GM12878 (cell line): Measurements from ENCODE around the gene GYPC. TPM values are rescaled to one million over a fixed set of nuclear protein-coding genes. Genes with fewer than 3 reads are reported as not detected.
"Not testable (repeated sequence)": the region's sequence is repeated elsewhere in the genome, so short reads cannot be mapped to it uniquely, and the experiment has no call there.

Experiments used
- ATAC-seq: fragments of 200-7000 bp; cut with Tn5 transposase; 3 replicates; pipeline ENCODE4 v1.9.1; 2020; ENCODE audit warnings: mild to moderate bottlenecking, moderate library complexity
- BruUV-seq: library from RNA; stranded (reverse); fragments of 400-500 nt; replicated peaks from 2 replicates; lab custom pipeline; 2021; lab: Mats Ljungman, UMichigan
- CTCF ChIA-PET: fragments of 300-600 bp; sonication (Branson Sonifier 250); formaldehyde crosslinking; extraction: SDS; loops from one replicate; lab custom pipeline; 2021; ENCODE audit warnings: inconsistent platforms; lab: Yijun Ruan, JAX
- POLR2A ChIA-PET: fragments of 350-600 bp; formaldehyde crosslinking; extraction: SDS; loops from one replicate; lab custom pipeline; 2021; ENCODE audit warnings: inconsistent platforms; lab: Charles Lee
- RAD21 ChIA-PET: fragments of 300-600 bp; sonication (Branson Sonifier 250); formaldehyde crosslinking; loops from one replicate; lab custom pipeline; 2023; ENCODE audit warnings: antibody characterized with exemption; ENCODE audit not compliant: unreplicated experiment; lab: Charles Lee
- SMC1A ChIA-PET: fragments of 300-600 bp; sonication (Branson Sonifier 250); formaldehyde crosslinking; loops from one replicate; lab custom pipeline; 2023; ENCODE audit not compliant: unreplicated experiment, uncharacterized antibody; lab: Charles Lee
- DNase-seq: peaks from one replicate; pipeline ENCODE4 v3.0.0-alpha.2; 2011; ENCODE audit warnings: low read depth, low spot score
- FAIRE-seq: peaks from 3 replicates; lab custom pipeline; 2011; peaks lifted over from hg19 to GRCh38; lab: Jason Lieb, UNC
- H2AFZ ChIP-seq: 2 replicates; pipeline ENCODE4 v1.6.0; 2011; ENCODE audit warnings: low read depth, low read length, control low read depth; ENCODE audit not compliant: control insufficient read depth
- H3K27ac ChIP-seq: 2 replicates; pipeline ENCODE4 v1.5.1; 2011; ENCODE audit warnings: control low read depth; ENCODE audit not compliant: control insufficient read depth, insufficient read depth
- H3K27me3 ChIP-seq, 2 experiments: replicated peaks in 1 of 2; 2 replicates each; pipeline versions ENCODE4 v1.6.0 to v1.6.1; 2011; ENCODE audit warnings: low read length in 1 of 2; ENCODE audit not compliant: control insufficient read depth in 2 of 2, insufficient read depth in 2 of 2
- H3K36me3 ChIP-seq, 2 experiments: 2 replicates each; pipeline ENCODE4 v1.5.1; 2011; ENCODE audit warnings: low read length in 1 of 2; ENCODE audit not compliant: control insufficient read depth in 2 of 2, insufficient read depth in 2 of 2
- H3K4me1 ChIP-seq: 2 replicates; pipeline ENCODE4 v1.6.1; 2011; ENCODE audit warnings: mild to moderate bottlenecking, low read length, moderate library complexity, mixed read lengths; ENCODE audit not compliant: control insufficient read depth, insufficient read depth
- H3K4me2 ChIP-seq: 2 replicates; pipeline ENCODE4 v1.6.0; 2011; ENCODE audit warnings: control low read depth; ENCODE audit not compliant: control insufficient read depth, insufficient read depth
- H3K4me3 ChIP-seq: fragments of 200-600 bp; sonication (generic); 2 replicates; pipeline ENCODE4 v1.5.1; 2016
- H3K79me2 ChIP-seq: 2 replicates; pipeline ENCODE4 v1.6.0; 2011; ENCODE audit warnings: low read length; ENCODE audit not compliant: control insufficient read depth, insufficient read depth
- H3K9ac ChIP-seq: 2 replicates; pipeline ENCODE4 v1.8.0; 2011; ENCODE audit warnings: low read length, control low read depth, mixed read lengths; ENCODE audit not compliant: control insufficient read depth, insufficient read depth
- H3K9me3 ChIP-seq: replicated peaks from 3 replicates; pipeline ENCODE4 v1.5.1; 2011; ENCODE audit warnings: mild to moderate bottlenecking, low read length; ENCODE audit not compliant: control insufficient read depth, insufficient read depth
- H4K20me1 ChIP-seq: 2 replicates; pipeline ENCODE4 v1.6.0; 2011; ENCODE audit not compliant: control insufficient read depth, insufficient read depth
- CBX3 ChIP-seq: fragments of 200-600 bp; sonication (generic); IDR thresholded peaks from 2 replicates; pipeline ENCODE4 v1.6.1; 2016; ENCODE audit warnings: low read depth, borderline replicate concordance
- GABPA ChIP-seq: IDR thresholded peaks from 2 replicates; pipeline ENCODE4 v1.6.1; 2014; ENCODE audit warnings: antibody characterized with exemption, low read depth, mild to moderate bottlenecking, inconsistent platforms
- MTA2 ChIP-seq: fragments of 450-650 bp; IDR thresholded peaks from 2 replicates; pipeline ENCODE4 v1.6.1; 2016; ENCODE audit warnings: low read depth, mild to moderate bottlenecking, moderate library complexity
- POLR2AphosphoS2 ChIP-seq: IDR thresholded peaks from 2 replicates; pipeline ENCODE4 v1.6.1; 2011; ENCODE audit warnings: low read depth, mild to moderate bottlenecking, low read length, improper control_type of control experiment, moderate library complexity
- RAD51 ChIP-seq: fragments of 450-650 bp; IDR thresholded peaks from 2 replicates; pipeline ENCODE4 v1.6.1; 2016; ENCODE audit warnings: moderate library complexity, mild to moderate bottlenecking, inconsistent platforms
- RELA ChIP-seq: fragments of 450-650 bp; IDR thresholded peaks from 2 replicates; pipeline ENCODE4 v1.8.0; 2014; ENCODE audit warnings: borderline replicate concordance; ENCODE audit not compliant: partially characterized antibody
- RFX5 ChIP-seq: IDR thresholded peaks from 2 replicates; pipeline ENCODE4 v1.6.1; 2011; ENCODE audit warnings: low read depth, low read length, improper control_type of control experiment
- SMC3 ChIP-seq: IDR thresholded peaks from 2 replicates; pipeline ENCODE4 v1.6.1; 2011; ENCODE audit warnings: low read length, improper control_type of control experiment, borderline replicate concordance
- STAT1 ChIP-seq: fragments of 450-650 bp; conservative IDR thresholded peaks from 2 replicates; pipeline ENCODE4 v1.6.1; 2014; ENCODE audit warnings: antibody characterized with exemption, mild to moderate bottlenecking
- ZNF274 ChIP-seq: IDR thresholded peaks from one replicate; pipeline ENCODE4 v1.8.0; 2011; ENCODE audit not compliant: insufficient read length, insufficient read depth
- ZSCAN29 ChIP-seq: fragments of 450-650 bp; IDR thresholded peaks from 2 replicates; pipeline ENCODE4 v1.6.1; 2017; ENCODE audit warnings: mild to moderate bottlenecking, moderate library complexity
- WGBS: methylation state at CpG from one replicate; pipeline ENCODE4 v1.1.6; 2016; ENCODE audit warnings: low lambda C conversion rate; ENCODE audit not compliant: insufficient replicate concordance, insufficient coverage; ENCODE audit errors: missing lambda C conversion rate; 5-methylcytosine and 5-hydroxymethylcytosine counted together
- in situ Hi-C: fragments of 300-500 bp; cut with MboI; formaldehyde crosslinking; loops from 9 replicates; pipeline ENCODE4 v1.14.3; 2018; ENCODE audit warnings: mixed read lengths
- intact Hi-C: fragments of 100-400 bp; cut with micrococcal nuclease; formaldehyde crosslinking; loops from one replicate; pipeline ENCODE4 v1.14.2; 2022; ENCODE audit not compliant: unreplicated experiment
- polyA plus RNA-seq, 11 experiments: library from polyadenylated mRNA; depleted of rRNA in 4 of 11; unstranded in 6 of 11; stranded (reverse) in 5 of 11; fragments of >200 nt; fragmentation: Nextera tagmentation in 4 of 11; fragmentation: Illumina TruSeq in 1 of 11; extraction: Ambion mirVana in 4 of 11; extraction: Trizol in 1 of 11; gene quantifications; 1 replicate in 1 of 11; 2 replicates in 10 of 11; pipeline versions ENCODE4 v1.2.1 to v1.2.3, GENCODE V29; 2011 to 2016; ENCODE audit warnings: inconsistent platforms in 2 of 11, missing spikeins in 2 of 11, low read depth in 1 of 11
- total RNA-seq, 4 experiments: library from RNA; depleted of rRNA in 3 of 4; stranded (reverse); fragments of >200 nt in 3 of 4; fragmentation: Illumina TruSeq in 1 of 4; extraction: Trizol in 1 of 4; gene quantifications; 2 replicates each; pipeline versions ENCODE4 v1.2.1 to v1.2.3, GENCODE V29; 2013 to 2021
- TF ChIP-seq, protein P1 (sequence below): IDR thresholded peaks from 2 replicates; pipeline ENCODE4 v1.6.1; 2012; ENCODE audit warnings: low read length, inconsistent platforms
- TF ChIP-seq, protein P2 (sequence below): IDR thresholded peaks from 2 replicates; pipeline ENCODE4 v1.6.1; 2012; ENCODE audit warnings: low read depth, low read length, improper control_type of control experiment
- TF ChIP-seq, protein P3 (sequence below): IDR thresholded peaks from 2 replicates; pipeline ENCODE4 v1.6.1; 2011; ENCODE audit warnings: mild to moderate bottlenecking, low read depth, low read length, moderate library complexity; ENCODE audit not compliant: insufficient replicate concordance

GYPC gene
- total and polyA plus RNA-seq, 10 of the 15 experiments (the other 5 are each of a cell fraction or from before 2014, with no cell fraction given), result 26.2 to 150 (median 81.4) TPM

DNA sequence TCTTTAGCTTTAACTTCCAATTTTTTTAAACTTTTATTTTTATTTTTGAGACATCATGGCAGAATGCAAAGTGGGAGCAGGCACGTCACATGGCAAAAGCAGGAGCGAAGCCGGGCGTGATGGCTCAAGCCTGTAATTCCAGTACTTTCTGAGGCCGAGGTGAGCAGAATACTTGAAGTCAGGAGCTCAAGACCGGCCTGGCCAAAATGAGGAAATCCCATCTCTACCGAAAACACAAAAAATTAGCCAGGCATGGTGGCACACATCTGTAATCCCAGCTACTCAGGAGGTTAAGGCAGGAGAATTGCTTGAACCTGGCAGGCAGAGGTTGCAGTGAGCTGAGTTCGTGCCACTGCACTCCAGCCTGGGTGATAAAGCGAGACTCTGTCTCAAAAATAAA lies 14.7 kb upstream of the GYPC start:
- H2AFZ ChIP-seq, H3K4me3 ChIP-seq, H3K27ac ChIP-seq, H3K79me2 ChIP-seq, in situ Hi-C loops, BruUV-seq, H3K9ac ChIP-seq, intact Hi-C loops, H4K20me1 ChIP-seq, DNase-seq, H3K4me2 ChIP-seq, H3K9me3 ChIP-seq, H3K27me3 ChIP-seq, H3K36me3 ChIP-seq, FAIRE-seq, ATAC-seq, POLR2A ChIA-PET: not testable (repeated sequence)
- RAD21 ChIA-PET, result interaction anchor here (1.1 to 1.4 kb wide), 2 partner anchors 10 to 113 kb away, joined by 3 to 5 read pairs; no protein-coding TSS in a partner anchor
- CTCF ChIA-PET, result interaction anchor here (0.6 to 1.7 kb wide), 7 partner anchors 10 to 282 kb away, joined by 3 to 14 read pairs (median 3); no protein-coding TSS in a partner anchor
- 77% methylated on average over 9 of the region's 9 CpGs for WGBS
- peaks cover 11% of the 10 kb centered on the region for H3K4me1 ChIP-seq
- SMC1A ChIA-PET, result interaction anchor here (1.2 to 2.0 kb wide), 3 partner anchors 25 to 123 kb away, joined by 3 to 5 read pairs (median 4); no protein-coding TSS in a partner anchor

DNA sequence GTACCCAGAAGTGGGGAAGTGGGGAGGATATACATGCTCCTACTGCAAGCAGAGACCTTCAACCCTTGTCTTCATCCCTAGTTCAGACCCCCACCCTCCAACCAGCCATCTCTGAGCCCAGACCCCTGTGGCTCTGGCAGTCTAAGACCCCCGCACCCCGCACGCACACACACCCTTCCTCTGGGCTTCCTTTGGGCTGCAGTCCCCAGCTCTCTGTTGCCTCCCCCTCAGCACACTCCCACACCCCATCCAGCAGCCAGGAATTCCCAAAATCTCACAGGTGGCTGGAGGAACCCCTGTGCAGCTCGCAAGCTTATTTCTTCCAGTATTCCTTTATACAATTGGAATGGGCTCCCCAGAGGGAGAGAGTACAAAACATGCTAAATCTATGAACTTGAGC lies 13.9 kb upstream of the GYPC start:
- no TSS peak for BruUV-seq
- no peak for DNase-seq
- Histone ChIP-seq H3K4me3 (no peak overlapping the region), H3K4me2 (no peak overlapping the region), H4K20me1 (no peaks in the 10 kb centered on the region), H3K27me3 (no peaks in the 10 kb centered on the region), H3K9ac (no peak overlapping the region), H3K79me2 (no peaks in the 10 kb centered on the region), H3K4me1 (peaks cover 11% of the 10 kb centered on the region), H3K27ac (no peak overlapping the region), H2AFZ (no peak overlapping the region), H3K9me3 (peaks cover 4% of the 10 kb centered on the region; the same call in 2 of the 3 replicates), H3K36me3 (no peaks in the 10 kb centered on the region)
- intact Hi-C loops, result no loop called here
- ChIA-PET POLR2A (no interaction called here), CTCF (interaction anchor here (1.5 to 1.7 kb wide), 2 partner anchors 16 to 114 kb away, joined by 3 to 14 read pairs; no protein-coding TSS in a partner anchor), SMC1A (interaction anchor here (1.3 to 2.0 kb wide), 2 partner anchors 26 to 114 kb away, joined by 4 to 5 read pairs; no protein-coding TSS in a partner anchor), RAD21 (interaction anchor here (1.1 to 1.4 kb wide), 2 partner anchors 10 to 114 kb away, joined by 3 to 5 read pairs; no protein-coding TSS in a partner anchor)
- no peak for FAIRE-seq
- no peak for ATAC-seq
- in situ Hi-C loops, result no loop called here
- 59% methylated on average over 4 of the region's 4 CpGs for WGBS
- TF ChIP-seq ZNF274 (no peak), RELA (no peak), GABPA (no peak), POLR2AphosphoS2 (no peak), MTA2 (no peak), RFX5 (no peak), STAT1 (no peak), CBX3 (no peak), SMC3 (no peak), RAD51 (no peak), ZSCAN29 (no peak)
- TF ChIP-seq, protein P1, sequence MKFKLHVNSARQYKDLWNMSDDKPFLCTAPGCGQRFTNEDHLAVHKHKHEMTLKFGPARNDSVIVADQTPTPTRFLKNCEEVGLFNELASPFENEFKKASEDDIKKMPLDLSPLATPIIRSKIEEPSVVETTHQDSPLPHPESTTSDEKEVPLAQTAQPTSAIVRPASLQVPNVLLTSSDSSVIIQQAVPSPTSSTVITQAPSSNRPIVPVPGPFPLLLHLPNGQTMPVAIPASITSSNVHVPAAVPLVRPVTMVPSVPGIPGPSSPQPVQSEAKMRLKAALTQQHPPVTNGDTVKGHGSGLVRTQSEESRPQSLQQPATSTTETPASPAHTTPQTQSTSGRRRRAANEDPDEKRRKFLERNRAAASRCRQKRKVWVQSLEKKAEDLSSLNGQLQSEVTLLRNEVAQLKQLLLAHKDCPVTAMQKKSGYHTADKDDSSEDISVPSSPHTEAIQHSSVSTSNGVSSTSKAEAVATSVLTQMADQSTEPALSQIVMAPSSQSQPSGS, result no peak
- TF ChIP-seq, protein P2, sequence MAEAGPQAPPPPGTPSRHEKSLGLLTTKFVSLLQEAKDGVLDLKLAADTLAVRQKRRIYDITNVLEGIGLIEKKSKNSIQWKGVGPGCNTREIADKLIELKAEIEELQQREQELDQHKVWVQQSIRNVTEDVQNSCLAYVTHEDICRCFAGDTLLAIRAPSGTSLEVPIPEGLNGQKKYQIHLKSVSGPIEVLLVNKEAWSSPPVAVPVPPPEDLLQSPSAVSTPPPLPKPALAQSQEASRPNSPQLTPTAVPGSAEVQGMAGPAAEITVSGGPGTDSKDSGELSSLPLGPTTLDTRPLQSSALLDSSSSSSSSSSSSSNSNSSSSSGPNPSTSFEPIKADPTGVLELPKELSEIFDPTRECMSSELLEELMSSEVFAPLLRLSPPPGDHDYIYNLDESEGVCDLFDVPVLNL, result no peak
- TF ChIP-seq, protein P3, sequence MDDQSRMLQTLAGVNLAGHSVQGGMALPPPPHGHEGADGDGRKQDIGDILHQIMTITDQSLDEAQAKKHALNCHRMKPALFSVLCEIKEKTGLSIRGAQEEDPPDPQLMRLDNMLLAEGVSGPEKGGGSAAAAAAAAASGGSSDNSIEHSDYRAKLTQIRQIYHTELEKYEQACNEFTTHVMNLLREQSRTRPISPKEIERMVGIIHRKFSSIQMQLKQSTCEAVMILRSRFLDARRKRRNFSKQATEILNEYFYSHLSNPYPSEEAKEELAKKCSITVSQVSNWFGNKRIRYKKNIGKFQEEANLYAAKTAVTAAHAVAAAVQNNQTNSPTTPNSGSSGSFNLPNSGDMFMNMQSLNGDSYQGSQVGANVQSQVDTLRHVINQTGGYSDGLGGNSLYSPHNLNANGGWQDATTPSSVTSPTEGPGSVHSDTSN, result no peak
